HG03469 (cell line): Measurements from ENCODE around the gene MBIP.
A peak's percentile ranks its signal among the peaks of the same experiment; 100 is the strongest.
"Not testable (repeated sequence)": the region's sequence is repeated elsewhere in the genome, so short reads cannot be mapped to it uniquely, and the experiment has no call there.

Source experiments
- ATAC-seq: cut with Tn5 transposase; IDR thresholded peaks from one replicate; pipeline ENCODE4 v1.9.1; 2021; ENCODE audit warnings: mild to moderate bottlenecking, moderate library complexity, moderate number of reproducible peaks; ENCODE audit not compliant: unreplicated experiment

MBIP gene

GRCh38 chr14:36320200-36320896 lies at the start of gene MBIP:
MBIP (minus strand) TSS chr14:36320637; CDS start chr14:36320588, 49 bp downstream.
- ATAC-seq = peak; percentile 95

GRCh38 chr14:36367985-36368774 lies 47.7 kb upstream of the MBIP start:
- ATAC-seq = no peak

- ATAC-seq = no peak
Observed at GRCh38 chr14:36365766-36366165, 45.3 kb upstream of the MBIP start.

- ATAC-seq = no peak
Observed at GRCh38 chr14:36363704-36364103, 43.3 kb upstream of the MBIP start.

- ATAC-seq = no peak
Observed at GRCh38 chr14:36362648-36363047, 42.2 kb upstream of the MBIP start.

GRCh38 chr14:36361210-36361853 lies 40.9 kb upstream of the MBIP start:
- ATAC-seq = no peak

- no peak for ATAC-seq
Observed at GRCh38 chr14:36356862-36357261, 36.4 kb upstream of the MBIP start.

- no peak for ATAC-seq
Observed at GRCh38 chr14:36346052-36346451, 25.6 kb upstream of the MBIP start.

GRCh38 chr14:36344211-36344610 lies 23.8 kb upstream of the MBIP start:
- ATAC-seq = no peak

- not testable (repeated sequence) for ATAC-seq
Observed at GRCh38 chr14:36341811-36342210, 21.4 kb upstream of the MBIP start.

GRCh38 chr14:36340276-36340890 lies 19.9 kb upstream of the MBIP start:
- no peak for ATAC-seq

GRCh38 chr14:36339816-36340215 lies 19.4 kb upstream of the MBIP start:
- ATAC-seq = no peak

GRCh38 chr14:36333119-36333518 lies 12.7 kb upstream of the MBIP start:
- no peak for ATAC-seq

- ATAC-seq = not testable (repeated sequence)
Observed at GRCh38 chr14:36327573-36327972, 7.1 kb upstream of the MBIP start.

- ATAC-seq = no peak
Observed at GRCh38 chr14:36325853-36326252, 5.4 kb upstream of the MBIP start.

GRCh38 chr14:36324897-36325296 lies 4.5 kb upstream of the MBIP start:
- no peak for ATAC-seq

GRCh38 chr14:36320897-36321381 lies 502 bp upstream of the MBIP start:
- peak; percentile 9 for ATAC-seq

GRCh38 chr14:36319899-36320199 lies 588 bp downstream of the MBIP start:
- no peak for ATAC-seq

GRCh38 chr14:36317650-36318049 lies 2.8 kb downstream of the MBIP start:
- ATAC-seq = no peak

- ATAC-seq = no peak
Observed at GRCh38 chr14:36316131-36316530, 4.3 kb downstream of the MBIP start.

GRCh38 chr14:36315159-36315853 lies 5.1 kb downstream of the MBIP start:
- ATAC-seq = peak; percentile 54
